ENCODE measurements around the gene CYP24A1.

The CYP24A1 gene

GRCh38 chr20:54195483-54196472 is 22.0 kb upstream of the CYP24A1 start:
- no peak for TF ChIP-seq ZFX (IDR thresholded peaks at IDR 0.05)
- TF ChIP-seq, protein P1, sequence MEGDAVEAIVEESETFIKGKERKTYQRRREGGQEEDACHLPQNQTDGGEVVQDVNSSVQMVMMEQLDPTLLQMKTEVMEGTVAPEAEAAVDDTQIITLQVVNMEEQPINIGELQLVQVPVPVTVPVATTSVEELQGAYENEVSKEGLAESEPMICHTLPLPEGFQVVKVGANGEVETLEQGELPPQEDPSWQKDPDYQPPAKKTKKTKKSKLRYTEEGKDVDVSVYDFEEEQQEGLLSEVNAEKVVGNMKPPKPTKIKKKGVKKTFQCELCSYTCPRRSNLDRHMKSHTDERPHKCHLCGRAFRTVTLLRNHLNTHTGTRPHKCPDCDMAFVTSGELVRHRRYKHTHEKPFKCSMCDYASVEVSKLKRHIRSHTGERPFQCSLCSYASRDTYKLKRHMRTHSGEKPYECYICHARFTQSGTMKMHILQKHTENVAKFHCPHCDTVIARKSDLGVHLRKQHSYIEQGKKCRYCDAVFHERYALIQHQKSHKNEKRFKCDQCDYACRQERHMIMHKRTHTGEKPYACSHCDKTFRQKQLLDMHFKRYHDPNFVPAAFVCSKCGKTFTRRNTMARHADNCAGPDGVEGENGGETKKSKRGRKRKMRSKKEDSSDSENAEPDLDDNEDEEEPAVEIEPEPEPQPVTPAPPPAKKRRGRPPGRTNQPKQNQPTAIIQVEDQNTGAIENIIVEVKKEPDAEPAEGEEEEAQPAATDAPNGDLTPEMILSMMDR (conservative IDR thresholded peaks at IDR 0.05): no peak
- H3K27ac ChIP-seq: no peak overlapping the region

DNA sequence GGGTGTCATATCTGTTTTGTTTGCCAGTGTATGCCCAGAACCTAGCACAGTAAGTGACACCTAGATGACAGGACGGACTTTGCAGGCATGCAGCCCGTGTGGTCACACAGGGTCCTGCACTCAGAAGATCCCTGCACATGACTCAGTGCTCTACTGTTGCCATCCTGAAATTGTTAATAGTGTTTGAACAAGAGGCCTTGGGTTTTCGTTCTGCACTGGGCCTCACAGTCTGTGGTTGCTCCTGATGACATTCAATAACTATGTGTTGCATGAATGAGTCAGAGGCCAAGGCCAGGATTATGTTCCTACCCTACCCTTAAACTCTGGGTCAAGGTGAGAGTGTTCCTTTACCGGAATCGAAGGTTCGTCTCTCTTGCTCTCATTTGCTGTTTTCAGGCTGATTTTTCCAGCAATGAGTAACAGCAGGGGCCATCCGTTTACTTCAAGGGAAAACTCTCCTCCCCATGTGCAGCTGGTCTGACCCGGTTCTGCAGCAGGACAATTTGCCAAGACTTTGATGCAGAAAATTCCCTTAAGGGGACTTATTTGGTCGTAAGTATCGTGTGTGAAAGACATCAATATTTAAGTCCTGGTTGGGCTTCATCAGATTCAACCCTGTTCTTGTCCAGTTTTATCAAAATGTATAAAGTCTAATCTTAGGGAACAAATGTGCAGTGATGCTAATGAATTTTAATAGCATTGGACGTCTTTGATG is 21.1 kb upstream of the CYP24A1 start:
- no peak overlapping the region for H3K27ac ChIP-seq
- TF ChIP-seq ZFX (IDR thresholded peaks at IDR 0.05): no peak
- TF ChIP-seq, protein P1 (conservative IDR thresholded peaks at IDR 0.05): no peak; the same call in 1 of the 2 replicates

DNA sequence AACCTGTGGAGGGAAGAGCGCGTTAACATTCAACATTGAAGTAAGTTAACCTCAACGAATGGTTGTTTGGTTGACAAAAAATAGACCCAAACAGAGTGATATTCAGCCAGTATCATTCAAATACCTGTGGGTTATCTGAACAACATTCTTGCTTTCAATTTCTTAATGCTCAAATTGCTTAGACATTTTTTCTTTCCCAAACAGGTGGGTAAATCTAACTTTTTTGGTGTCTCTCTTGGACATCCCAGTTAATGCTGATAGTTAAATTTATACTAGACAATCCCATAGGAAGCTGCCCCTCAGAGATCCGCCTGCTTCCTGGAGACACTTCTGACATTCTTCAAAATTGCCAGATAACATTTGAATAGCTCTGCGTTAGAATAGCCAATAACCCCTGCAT is 20.0 kb upstream of the CYP24A1 start:
- no peak for TF ChIP-seq ZFX (IDR thresholded peaks at IDR 0.05)
- TF ChIP-seq, protein P1 (conservative IDR thresholded peaks at IDR 0.05): no peak
- H3K27ac ChIP-seq: no peak overlapping the region

DNA sequence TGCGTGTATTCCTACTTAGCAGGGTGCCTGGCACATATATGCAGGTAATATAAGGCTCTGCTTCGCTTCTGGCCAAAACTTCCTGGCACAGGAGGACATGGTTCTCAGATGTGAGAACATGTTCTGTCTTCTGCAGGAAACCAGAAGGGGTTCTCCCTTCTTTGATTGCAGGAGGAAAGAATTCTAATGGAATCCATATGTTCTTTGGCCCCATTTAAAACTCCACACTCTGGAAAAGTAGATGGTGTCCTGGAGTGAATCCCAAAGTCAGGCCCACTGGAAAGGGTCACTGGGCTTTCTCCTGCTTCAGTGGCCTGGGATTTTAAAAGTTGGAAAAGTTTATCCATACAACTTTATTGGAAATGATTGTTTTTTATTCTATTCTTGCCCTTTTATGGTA is 16.4 kb upstream of the CYP24A1 start:
- TF ChIP-seq, protein P1 (conservative IDR thresholded peaks at IDR 0.05): no peak
- no peak for TF ChIP-seq ZFX (IDR thresholded peaks at IDR 0.05)
- H3K27ac ChIP-seq: no peak overlapping the region

GRCh38 chr20:54189630-54190029 is 15.8 kb upstream of the CYP24A1 start:
- TF ChIP-seq ZFX (IDR thresholded peaks at IDR 0.05): no peak
- TF ChIP-seq, protein P1 (conservative IDR thresholded peaks at IDR 0.05): no peak
- H3K27ac ChIP-seq: no peak overlapping the region

DNA sequence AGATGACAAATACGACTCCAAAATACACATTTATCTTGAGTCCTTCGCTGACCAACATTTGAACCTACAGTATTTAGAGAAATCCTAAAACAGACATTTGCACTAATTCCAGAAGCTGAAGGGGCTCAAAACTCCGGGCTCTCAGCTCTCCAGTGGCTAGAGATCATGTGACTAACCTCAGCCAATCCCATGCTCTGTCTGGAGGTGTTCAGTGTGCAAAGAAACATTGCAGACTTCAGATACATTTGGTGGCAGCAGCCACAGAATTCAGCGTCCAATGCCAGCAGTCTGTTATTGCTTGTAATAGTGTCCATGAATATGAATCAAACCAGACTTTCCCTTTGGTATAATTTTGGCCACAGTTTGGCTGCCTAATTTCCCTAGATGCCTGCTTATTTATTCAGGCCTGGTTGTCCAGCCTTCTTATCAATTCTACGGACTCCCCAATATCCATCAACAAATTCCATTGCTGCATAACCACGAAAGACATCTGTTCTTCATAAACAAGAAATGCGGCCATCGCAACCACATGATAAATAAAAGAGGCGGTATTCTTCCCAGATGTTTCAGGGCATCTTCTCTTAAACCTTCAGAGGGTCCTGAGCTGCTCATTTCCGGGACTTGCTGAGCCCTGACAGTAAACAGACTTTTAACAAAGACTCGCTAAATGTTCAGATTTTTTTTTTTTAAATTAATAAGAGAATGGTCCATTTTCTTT is 14.5 kb upstream of the CYP24A1 start:
- no peak overlapping the region for H3K27ac ChIP-seq
- TF ChIP-seq, protein P1 (conservative IDR thresholded peaks at IDR 0.05): no peak
